Transverse colon (tissue), 4 donors: ENCODE results near the gene SH3PXD2B.

Experiments used
- EP300 ChIP-seq: sonication (generic); formaldehyde crosslinking; IDR thresholded peaks from one replicate; pipeline ENCODE4 v1.6.1; 2017; ENCODE audit warnings: antibody characterized with exemption, low read depth
- POLR2A ChIP-seq: fragments of 450-650 bp; IDR thresholded peaks from one replicate; pipeline ENCODE4 v1.6.1; 2016; ENCODE audit warnings: antibody characterized with exemption, mild to moderate bottlenecking, moderate library complexity
- POLR2AphosphoS5 ChIP-seq, 3 donors: sonication (generic); formaldehyde crosslinking; IDR thresholded peaks; one replicate each; pipeline ENCODE4 v1.6.1; 2016; ENCODE audit warnings: antibody characterized with exemption in 3 of 3
- TF ChIP-seq, protein P1 (sequence below), 5 experiments: fragments of 200-600 bp in 3 of 5; fragments of 450-650 bp in 2 of 5; sonication (generic) in 3 of 5; IDR thresholded peaks; 1 replicate in 2 of 5; 2 replicates in 3 of 5; pipeline ENCODE4 v1.5.1; 2016 to 2017; ENCODE audit warnings: antibody characterized with exemption in 5 of 5, inconsistent platforms in 3 of 5, mild to moderate bottlenecking in 2 of 5, moderate library complexity in 1 of 5

DNA sequence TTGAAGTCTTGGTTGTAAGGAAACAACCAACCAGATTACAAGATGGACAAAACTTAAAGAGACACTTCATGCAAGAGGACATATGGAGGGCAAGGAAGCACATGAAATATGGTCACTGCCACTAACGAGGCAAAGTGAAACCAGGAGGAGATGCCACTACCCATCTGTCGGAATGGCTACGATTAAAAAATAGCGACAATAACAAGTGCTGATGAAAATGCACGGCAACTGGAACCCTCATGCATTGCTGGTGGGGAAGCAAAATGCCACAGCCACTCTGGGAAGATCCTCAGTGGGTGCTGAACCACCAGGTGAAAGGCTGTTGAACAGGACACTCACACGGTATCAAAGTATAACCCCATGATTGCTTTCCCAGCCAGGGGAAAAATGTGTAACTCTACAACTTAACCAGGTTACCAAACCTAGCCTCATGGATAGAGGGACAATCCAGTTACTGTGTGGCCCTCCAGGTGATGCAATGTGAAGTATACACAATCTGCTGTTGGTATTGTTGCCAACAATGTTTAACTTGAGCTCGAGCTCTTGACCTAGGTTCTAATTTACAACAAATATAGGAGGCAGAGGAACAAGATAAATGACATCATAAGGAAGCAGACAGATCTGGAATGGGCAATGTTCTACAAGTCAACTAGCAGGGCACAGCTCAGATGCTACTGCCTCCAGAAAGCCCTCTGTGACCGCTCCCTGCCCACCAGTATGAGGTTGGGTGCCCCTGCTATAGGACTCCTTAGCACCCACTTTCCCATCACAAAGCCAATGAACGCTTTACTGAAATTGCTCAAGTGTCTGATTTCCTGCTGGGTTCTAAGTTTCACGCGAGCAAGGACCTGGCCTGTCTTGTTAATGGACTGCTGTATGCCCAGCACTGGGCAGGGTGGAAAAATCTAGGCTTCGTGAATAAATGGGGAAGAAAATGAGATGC, 25.8 kb downstream of the SH3PXD2B start:
- TF ChIP-seq, protein P1, sequence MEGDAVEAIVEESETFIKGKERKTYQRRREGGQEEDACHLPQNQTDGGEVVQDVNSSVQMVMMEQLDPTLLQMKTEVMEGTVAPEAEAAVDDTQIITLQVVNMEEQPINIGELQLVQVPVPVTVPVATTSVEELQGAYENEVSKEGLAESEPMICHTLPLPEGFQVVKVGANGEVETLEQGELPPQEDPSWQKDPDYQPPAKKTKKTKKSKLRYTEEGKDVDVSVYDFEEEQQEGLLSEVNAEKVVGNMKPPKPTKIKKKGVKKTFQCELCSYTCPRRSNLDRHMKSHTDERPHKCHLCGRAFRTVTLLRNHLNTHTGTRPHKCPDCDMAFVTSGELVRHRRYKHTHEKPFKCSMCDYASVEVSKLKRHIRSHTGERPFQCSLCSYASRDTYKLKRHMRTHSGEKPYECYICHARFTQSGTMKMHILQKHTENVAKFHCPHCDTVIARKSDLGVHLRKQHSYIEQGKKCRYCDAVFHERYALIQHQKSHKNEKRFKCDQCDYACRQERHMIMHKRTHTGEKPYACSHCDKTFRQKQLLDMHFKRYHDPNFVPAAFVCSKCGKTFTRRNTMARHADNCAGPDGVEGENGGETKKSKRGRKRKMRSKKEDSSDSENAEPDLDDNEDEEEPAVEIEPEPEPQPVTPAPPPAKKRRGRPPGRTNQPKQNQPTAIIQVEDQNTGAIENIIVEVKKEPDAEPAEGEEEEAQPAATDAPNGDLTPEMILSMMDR (IDR thresholded peaks at IDR 0.05): no peak
- no peak for TF ChIP-seq POLR2A
- TF ChIP-seq POLR2AphosphoS5 (IDR thresholded peaks at IDR 0.05): no peak
- no peak for TF ChIP-seq EP300
